NCI-H526 treated with DMSO at 0.1 percent for 48 hours (cell line): Measurements from ENCODE around the gene DNAJC15.

Experiments used
- DNase-seq: peaks from one replicate; lab custom pipeline; 2025; lab: John Stamatoyannopoulos, UW

DNAJC15 gene

GRCh38 chr13:43154839-43155238 is 131.5 kb downstream of the DNAJC15 start:
- DNase-seq, result no peak

DNA sequence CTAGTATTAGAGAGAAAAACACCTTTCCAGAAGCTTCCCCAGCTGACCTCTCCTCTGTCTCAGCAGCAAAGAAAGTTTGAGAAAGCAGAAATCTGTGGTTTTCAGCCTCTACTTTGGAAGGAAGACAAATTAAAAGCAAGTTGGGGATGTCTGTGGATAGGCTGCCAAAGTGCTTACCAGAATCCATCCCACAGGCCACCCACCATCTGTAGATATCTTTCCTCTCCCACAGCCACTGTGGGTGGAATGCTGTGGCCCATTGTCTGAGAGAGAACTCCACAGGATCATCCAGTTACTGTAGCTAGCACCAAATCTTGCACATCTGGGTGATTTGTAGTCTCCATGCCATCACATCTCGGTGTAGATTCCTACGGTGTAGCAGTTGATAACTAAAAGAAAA is 133.5 kb downstream of the DNAJC15 start:
- no peak for DNase-seq

DNA sequence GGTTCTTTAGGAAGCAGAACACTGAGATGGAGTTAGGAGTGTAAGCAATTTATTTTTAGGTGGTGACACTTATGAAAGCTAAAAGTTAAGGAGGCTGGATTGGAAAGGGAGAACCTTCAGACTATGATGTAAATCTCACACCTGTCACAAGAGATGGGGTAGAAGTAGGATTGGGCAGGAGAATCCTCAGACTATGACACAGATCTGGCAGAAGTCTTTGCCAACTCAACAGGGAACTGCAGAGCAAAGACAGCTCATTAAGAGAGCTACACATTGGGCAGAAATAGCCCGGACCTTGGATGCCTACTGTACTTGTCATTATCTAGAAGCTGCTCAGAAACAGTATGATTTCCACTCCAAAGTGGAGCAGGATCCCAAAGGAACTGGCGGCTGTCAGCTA is 134.4 kb downstream of the DNAJC15 start:
- DNase-seq, result no peak

DNA sequence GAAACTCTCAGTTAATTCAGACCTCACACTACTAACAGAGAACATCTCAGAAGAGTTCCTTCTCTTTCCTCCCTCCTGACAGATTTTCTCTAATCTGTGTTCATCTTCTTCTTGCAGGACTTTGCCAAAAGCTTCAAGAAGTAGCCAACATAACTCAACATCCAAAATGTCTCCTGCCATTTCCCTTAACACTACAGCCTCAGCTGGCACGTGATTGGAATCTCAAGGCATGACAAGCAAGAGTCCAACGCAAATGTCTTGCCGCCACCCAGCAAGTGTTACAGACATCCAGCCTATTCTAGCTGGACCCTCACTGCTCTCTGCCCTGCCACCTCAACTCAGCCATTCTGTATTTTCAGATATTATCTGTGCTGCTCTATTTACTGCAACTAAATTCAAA is 135.1 kb downstream of the DNAJC15 start:
- DNase-seq, result no peak

- DNase-seq, result no peak
Measured at GRCh38 chr13:43159026-43159461, 135.7 kb downstream of the DNAJC15 start.
